GM18861 (cell line): ENCODE measurements around the gene ULK1.

Experiments used
- ATAC-seq: cut with Tn5 transposase; IDR thresholded peaks from one replicate; pipeline ENCODE4 v1.9.1; 2021; ENCODE audit not compliant: unreplicated experiment

ULK1 gene

GRCh38 chr12:131962069-131962468, 67.6 kb downstream of the ULK1 start:
- no peak for ATAC-seq

- ATAC-seq, result no peak
Measured at GRCh38 chr12:131963381-131963780, 69.0 kb downstream of the ULK1 start.

- no peak for ATAC-seq
Measured at GRCh38 chr12:131965073-131965472, 70.7 kb downstream of the ULK1 start.

- no peak for ATAC-seq
Measured at GRCh38 chr12:131971226-131971625, 76.8 kb downstream of the ULK1 start.
